ENCODE results near the gene CEP192.
A peak's percentile ranks its signal among the peaks of the same experiment; 100 is the strongest.

CEP192 gene

DNA sequence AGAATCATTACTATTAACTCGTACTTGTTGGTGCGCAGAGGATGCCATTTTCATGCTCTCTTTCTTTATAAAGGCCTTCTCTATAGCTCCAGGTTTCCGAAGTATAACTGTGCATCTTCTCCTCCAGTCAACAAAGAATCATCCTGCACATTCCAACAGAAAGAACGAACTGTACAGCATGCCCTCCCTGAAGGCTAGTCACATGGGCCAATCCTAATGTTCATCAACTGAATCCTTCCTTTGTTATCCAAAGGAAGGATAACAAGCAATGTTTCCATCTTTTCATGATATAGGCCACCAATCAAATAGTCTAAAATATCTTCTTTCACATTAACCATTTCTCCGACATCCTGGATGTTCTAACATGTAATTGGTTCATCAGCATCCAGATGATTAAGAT, 160.5 kb downstream of the CEP192 start:
- Histone ChIP-seq H3K27ac (ENCODE audit: low read length) (no peak overlapping the region), H3K36me3 (replicated peaks; ENCODE audit: low read depth, low read length) (no peaks in the 10 kb centered on the region), H3K4me1 (ENCODE audit: low read length) (peaks cover 8% of the 10 kb centered on the region), H2AFZ (ENCODE audit: low read depth, low read length) (no peak overlapping the region), H3K79me2 (ENCODE audit: low read length) (no peaks in the 10 kb centered on the region), H4K20me1 (ENCODE audit: insufficient read depth, low read length) (no peaks in the 10 kb centered on the region), H3K9me3 (ENCODE audit: insufficient read depth, low read length) (peaks cover 5% of the 10 kb centered on the region; the same call in 1 of the 2 replicates), H3K4me2 (ENCODE audit: low read length) (no peak overlapping the region), H3K9ac (ENCODE audit: low read length) (no peak overlapping the region), H3K4me3 (ENCODE audit: low read length) (no peak overlapping the region), H3K27me3 (ENCODE audit: low read depth, low read length) (no peaks in the 10 kb centered on the region)
- TF ChIP-seq EZH2phosphoT487 (IDR thresholded peaks at IDR 0.05; ENCODE audit: low read depth) (no peak), CTCF (IDR thresholded peaks at IDR 0.05; ENCODE audit: low read depth, low read length) (no peak)

- Histone ChIP-seq H3K4me2 (ENCODE audit: low read length) (no peak overlapping the region), H3K9me3 (ENCODE audit: insufficient read depth, low read length) (peaks cover 21% of the 10 kb centered on the region), H2AFZ (ENCODE audit: low read depth, low read length) (no peak overlapping the region), H3K9ac (ENCODE audit: low read length) (no peak overlapping the region), H3K4me3 (ENCODE audit: low read length) (no peak overlapping the region), H3K4me1 (ENCODE audit: low read length) (no peaks in the 10 kb centered on the region), H3K27me3 (ENCODE audit: low read depth, low read length) (no peaks in the 10 kb centered on the region), H3K27ac (ENCODE audit: low read length) (no peak overlapping the region), H3K36me3 (replicated peaks; ENCODE audit: low read depth, low read length) (no peaks in the 10 kb centered on the region), H4K20me1 (ENCODE audit: insufficient read depth, low read length) (no peaks in the 10 kb centered on the region), H3K79me2 (ENCODE audit: low read length) (no peaks in the 10 kb centered on the region)
- TF ChIP-seq CTCF (IDR thresholded peaks at IDR 0.05; ENCODE audit: low read depth, low read length) (no peak), EZH2phosphoT487 (IDR thresholded peaks at IDR 0.05; ENCODE audit: low read depth) (no peak)
Measured at GRCh38 chr18:13158428-13158827, 167.3 kb downstream of the CEP192 start.

GRCh38 chr18:13159579-13159978, 168.4 kb downstream of the CEP192 start:
- no peak overlapping the region for H3K9ac ChIP-seq (ENCODE audit: low read length)
- no peaks in the 10 kb centered on the region for H3K27me3 ChIP-seq (ENCODE audit: low read depth, low read length)
- 0 out of 2 replicates have a peak overlapping the region, but pooled peaks have one; percentile 5 for H3K4me3 ChIP-seq (ENCODE audit: low read length)
- H3K79me2 ChIP-seq (ENCODE audit: low read length) = no peaks in the 10 kb centered on the region
- peak overlapping the region; percentile 22; the same call in 1 of the 2 replicates for H3K4me2 ChIP-seq (ENCODE audit: low read length)
- TF ChIP-seq CTCF (IDR thresholded peaks at IDR 0.05; ENCODE audit: low read depth, low read length) (peak; percentile 87), EZH2phosphoT487 (IDR thresholded peaks at IDR 0.05; ENCODE audit: low read depth) (no peak)
- H3K36me3 ChIP-seq (replicated peaks; ENCODE audit: low read depth, low read length) = no peaks in the 10 kb centered on the region
- peak overlapping the region; percentile 33; the same call in 1 of the 2 replicates for H2AFZ ChIP-seq (ENCODE audit: low read depth, low read length)
- no peak overlapping the region for H3K27ac ChIP-seq (ENCODE audit: low read length)
- H3K4me1 ChIP-seq (ENCODE audit: low read length) = no peaks in the 10 kb centered on the region
- peaks cover 21% of the 10 kb centered on the region for H3K9me3 ChIP-seq (ENCODE audit: insufficient read depth, low read length)
- H4K20me1 ChIP-seq (ENCODE audit: insufficient read depth, low read length) = no peaks in the 10 kb centered on the region

GRCh38 chr18:13161276-13161899, 170.2 kb downstream of the CEP192 start:
- no peaks in the 10 kb centered on the region for H3K36me3 ChIP-seq (replicated peaks; ENCODE audit: low read depth, low read length)
- H3K79me2 ChIP-seq (ENCODE audit: low read length) = no peaks in the 10 kb centered on the region
- no peaks in the 10 kb centered on the region for H3K27me3 ChIP-seq (ENCODE audit: low read depth, low read length)
- H3K9ac ChIP-seq (ENCODE audit: low read length) = no peak overlapping the region
- H4K20me1 ChIP-seq (ENCODE audit: insufficient read depth, low read length) = no peaks in the 10 kb centered on the region
- H3K9me3 ChIP-seq (ENCODE audit: insufficient read depth, low read length) = peaks cover 16% of the 10 kb centered on the region
- H3K4me1 ChIP-seq (ENCODE audit: low read length) = no peaks in the 10 kb centered on the region
- TF ChIP-seq CTCF (IDR thresholded peaks at IDR 0.05; ENCODE audit: low read depth, low read length) (no peak), EZH2phosphoT487 (IDR thresholded peaks at IDR 0.05; ENCODE audit: low read depth) (no peak)
- no peak overlapping the region for H2AFZ ChIP-seq (ENCODE audit: low read depth, low read length)
- H3K27ac ChIP-seq (ENCODE audit: low read length) = no peak overlapping the region
- no peak overlapping the region for H3K4me3 ChIP-seq (ENCODE audit: low read length)
- H3K4me2 ChIP-seq (ENCODE audit: low read length) = no peak overlapping the region
